GM19043 (cell line): Measurements from ENCODE around the gene HOXB4.

ENCODE experiments used
- ATAC-seq: cut with Tn5 transposase; IDR thresholded peaks from one replicate; pipeline ENCODE4 v1.9.1; 2021; ENCODE audit warnings: low read depth; ENCODE audit not compliant: unreplicated experiment

Gene HOXB4

GRCh38 chr17:48575066-48575582 is 3.0 kb downstream of the HOXB4 start:
- no peak for ATAC-seq

DNA sequence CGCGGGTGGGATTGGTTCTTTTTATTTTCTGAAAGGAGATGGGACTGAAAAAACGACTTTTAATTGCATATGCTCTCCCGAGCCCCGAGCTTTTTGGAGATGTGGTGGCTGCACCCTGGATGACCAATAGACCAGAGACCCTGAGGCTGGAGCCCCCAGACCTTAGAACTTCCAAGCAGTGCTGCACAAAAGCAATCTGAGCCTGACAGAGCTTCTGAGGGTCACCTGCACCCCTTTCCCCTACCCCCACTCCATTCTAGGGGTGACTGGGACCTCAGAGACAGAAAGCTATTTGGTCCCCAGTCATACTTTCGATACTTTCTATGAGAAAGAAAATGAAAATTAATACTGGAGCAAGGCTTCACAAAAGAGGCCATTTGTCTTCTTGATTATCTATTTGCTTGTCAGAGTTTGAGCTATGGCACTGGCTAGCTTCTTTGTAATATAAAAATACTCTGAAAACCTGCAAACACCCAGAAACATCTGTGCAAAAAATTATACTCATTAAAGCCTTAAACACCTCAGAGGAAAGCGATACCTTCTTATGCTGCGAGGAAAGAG is 3.6 kb downstream of the HOXB4 start:
- no peak for ATAC-seq

DNA sequence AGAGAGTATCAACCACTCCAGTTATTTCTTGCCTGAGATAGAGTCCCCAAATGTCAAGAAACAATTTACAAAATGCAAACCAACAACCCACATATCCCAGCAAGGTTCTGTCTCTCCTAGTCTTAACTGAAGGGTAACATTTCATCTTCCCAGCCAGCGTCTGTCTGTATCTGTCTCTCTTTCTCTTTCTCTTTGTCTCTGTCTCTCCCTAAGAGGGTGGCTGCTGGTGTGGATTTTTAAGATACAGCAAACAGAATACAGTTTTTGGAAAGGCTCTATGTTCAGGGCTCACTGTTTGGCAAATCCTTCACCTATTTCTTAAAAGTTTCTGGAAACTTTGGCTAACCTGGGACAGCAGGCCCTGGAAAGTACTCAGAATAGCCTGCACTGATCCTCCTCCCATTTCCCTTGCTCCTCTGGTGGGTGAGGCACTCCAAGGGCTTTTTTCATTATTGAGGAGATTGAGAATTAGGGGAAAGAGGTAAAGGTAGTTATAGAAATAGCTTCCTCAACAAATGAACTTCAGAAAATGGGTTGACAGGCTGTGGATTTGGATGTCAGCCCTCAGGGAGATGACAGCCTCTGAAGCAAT is 6.2 kb downstream of the HOXB4 start:
- no peak for ATAC-seq

- ATAC-seq = no peak
Observed at GRCh38 chr17:48571024-48571818, 6.9 kb downstream of the HOXB4 start.

GRCh38 chr17:48570325-48571023 is 7.7 kb downstream of the HOXB4 start:
- no peak for ATAC-seq

- ATAC-seq = no peak
Observed at GRCh38 chr17:48569674-48570324, 8.4 kb downstream of the HOXB4 start.

- no peak for ATAC-seq
Observed at GRCh38 chr17:48569240-48569582, 8.9 kb downstream of the HOXB4 start.

DNA sequence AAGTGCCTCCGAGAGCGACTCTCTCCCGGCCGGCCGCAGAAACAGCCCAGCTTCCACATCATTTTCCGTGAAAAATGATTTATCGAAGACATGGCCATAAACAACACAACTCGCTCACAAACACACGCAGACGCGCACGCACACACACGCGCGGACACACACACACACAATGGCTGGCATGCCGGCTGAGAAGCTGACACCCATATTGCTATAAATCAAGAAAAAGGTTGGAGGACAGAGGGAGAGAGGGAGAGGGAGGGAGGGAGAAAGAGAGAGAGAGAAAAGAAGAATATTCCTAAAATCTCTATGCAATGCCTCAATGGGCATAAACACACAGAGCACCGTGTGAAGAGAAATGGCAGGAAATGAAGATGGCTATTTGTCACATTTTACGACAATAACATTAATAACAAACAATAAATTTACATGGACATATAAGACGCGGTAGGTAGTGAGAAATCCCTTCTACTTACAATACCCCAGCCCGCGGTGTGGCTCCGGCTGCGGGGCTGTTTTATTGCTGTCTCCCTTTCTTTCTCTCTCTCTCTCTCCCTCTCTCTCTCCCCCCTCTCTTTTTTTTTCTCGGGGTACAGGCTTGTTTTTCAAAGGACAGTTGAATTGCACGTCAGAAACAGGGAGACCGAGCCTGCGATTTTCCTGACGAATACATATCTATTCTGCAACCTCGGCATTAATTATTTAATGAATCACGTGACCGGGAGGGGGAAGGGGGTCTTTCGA is 9.5 kb downstream of the HOXB4 start:
- no peak for ATAC-seq

GRCh38 chr17:48567646-48568354 is 10.3 kb downstream of the HOXB4 start:
- no peak for ATAC-seq

DNA sequence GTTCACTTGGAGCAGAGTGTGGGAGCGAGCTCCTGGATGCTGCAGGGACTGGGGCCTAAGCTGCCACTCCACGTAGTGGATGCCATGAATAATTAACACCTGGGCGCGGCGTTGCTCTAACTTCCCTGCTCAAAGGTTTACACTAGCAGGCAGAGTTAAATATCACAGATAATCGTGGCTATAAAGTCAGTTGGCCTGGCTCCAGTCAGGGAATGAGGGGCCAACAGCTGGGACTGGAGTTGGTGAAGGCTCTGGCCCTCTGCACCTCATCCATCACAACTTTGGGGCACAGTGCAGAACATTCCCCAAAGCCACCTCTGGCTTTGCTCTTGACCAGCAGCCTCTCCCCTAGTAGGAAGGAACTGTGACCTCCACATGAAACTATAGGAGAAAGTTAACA is 10.9 kb downstream of the HOXB4 start:
- ATAC-seq = no peak

GRCh38 chr17:48566717-48567116 is 11.4 kb downstream of the HOXB4 start:
- no peak for ATAC-seq

DNA sequence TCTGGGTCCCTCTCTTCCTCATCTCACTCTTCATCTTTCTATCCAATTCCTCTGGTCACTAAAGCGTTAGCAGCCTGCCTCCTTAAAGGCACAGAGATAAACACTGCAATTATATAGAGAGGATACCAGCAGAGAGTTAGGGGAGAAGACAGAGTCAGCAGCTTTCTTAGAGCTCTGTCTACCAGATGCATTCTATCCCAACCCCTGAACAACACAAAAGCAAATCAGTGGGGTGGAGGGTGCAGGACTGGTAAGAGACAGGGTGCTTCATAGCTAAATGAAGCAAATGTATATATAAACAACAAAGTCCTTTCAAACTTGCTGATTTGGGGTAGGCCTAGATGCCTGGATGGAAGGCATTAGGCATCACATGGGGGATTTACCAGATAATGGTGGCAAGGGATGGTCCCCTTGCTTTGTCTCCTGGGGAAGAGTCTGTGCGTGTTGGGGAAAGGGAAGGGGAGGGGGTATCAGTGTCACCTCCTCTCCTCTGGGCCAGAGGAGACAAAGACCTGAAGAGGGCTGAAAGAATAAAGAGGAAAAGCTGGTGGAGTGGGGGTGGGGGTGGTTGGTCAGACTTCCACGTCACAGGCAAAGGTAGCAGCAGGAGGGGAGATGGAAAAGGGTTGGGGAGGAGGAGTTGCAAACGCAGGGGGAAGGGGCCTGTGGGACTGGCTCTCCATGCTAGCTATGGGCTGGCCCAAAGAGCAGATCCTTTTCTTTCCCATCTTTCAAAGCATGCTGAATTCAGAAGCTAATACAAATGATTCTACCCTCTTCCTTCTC is 12.0 kb downstream of the HOXB4 start:
- ATAC-seq = no peak

DNA sequence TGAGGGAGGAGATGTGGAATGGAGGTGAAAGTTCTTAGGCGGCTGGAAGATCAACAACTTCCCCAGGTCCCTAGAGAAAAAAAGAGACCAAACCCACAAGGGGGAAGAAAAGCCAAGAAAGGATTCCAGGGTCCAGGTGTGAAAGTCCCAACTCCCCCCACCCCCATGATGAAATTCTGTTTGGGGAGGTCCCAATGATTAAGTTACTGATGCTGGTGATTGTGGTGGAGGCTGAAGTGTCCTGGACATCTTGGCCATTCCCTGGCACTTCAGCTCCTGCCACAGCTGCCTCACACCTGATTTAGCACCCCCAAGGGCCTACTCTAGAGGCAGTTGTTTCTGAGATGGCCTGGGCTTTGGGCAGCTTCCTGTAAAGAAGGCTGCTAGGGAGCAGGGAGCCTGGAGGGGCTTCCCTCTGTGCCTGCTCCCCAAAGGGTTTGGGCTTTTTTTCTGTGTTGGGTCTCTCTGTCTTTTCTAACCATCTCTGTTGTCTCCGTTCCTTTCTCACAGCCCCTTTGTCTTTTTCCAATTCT is 13.1 kb downstream of the HOXB4 start:
- ATAC-seq = no peak

- ATAC-seq = no peak
Observed at GRCh38 chr17:48564188-48565021, 13.7 kb downstream of the HOXB4 start.

DNA sequence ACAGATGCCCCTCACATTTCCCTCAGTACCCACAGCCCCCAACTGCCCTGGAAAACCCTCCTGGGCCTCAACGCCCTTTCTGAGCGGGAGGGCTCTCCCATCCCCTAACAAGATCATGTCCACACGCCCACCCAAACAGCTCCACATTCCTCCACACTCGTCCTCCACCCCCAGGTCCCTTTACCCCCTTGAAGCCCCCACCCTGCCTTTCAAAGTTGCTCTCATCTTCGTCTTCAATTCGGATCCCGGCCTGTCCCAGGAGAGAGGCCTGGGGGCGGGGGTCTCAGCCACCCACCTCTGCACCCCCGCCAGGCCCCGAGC is 14.3 kb downstream of the HOXB4 start:
- no peak for ATAC-seq

- no peak for ATAC-seq
Observed at GRCh38 chr17:48563385-48563838, 14.7 kb downstream of the HOXB4 start.

GRCh38 chr17:48562934-48563333 is 15.2 kb downstream of the HOXB4 start:
- no peak for ATAC-seq
